ENCODE data around the gene SLC39A11. TPM values are rescaled to one million over a fixed set of nuclear protein-coding genes. Genes with fewer than 3 reads are reported as not detected.

SLC39A11 gene
- polyA plus RNA-seq, 3 donors, result 16.6 to 27.9 (median 26.6) TPM

DNA sequence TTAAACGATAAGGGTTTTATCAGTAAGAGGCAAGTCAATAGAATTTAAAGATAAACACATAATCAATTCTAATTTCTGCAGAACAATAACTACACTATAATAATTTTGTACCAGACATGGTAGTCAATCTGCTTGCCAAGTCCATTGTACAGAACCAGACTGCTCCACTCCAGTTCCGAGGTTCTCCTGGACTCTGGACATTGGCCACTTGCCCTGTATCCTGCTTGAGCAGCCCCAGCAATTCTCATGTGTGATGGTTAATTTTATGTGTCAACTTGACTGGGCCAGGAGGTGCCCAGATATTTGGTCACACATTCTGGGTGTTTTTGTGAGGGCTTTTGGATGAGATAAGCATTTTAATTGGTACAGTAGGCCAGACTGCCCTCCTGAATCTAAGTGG, 384.6 kb downstream of the SLC39A11 start:
- Histone ChIP-seq H3K9me3 (replicated peaks in 1 of 2; ENCODE audit: control insufficient read depth in 1 of 2, insufficient read depth in 1 of 2, low read length in 2 of 2) (peaks cover 0 to 12% of the 10 kb centered on the region in 2 donors), H3K27ac (ENCODE audit: low read depth in 1 of 2, low read length in 2 of 2) (no peak overlapping the region), H3K4me1 (ENCODE audit: control insufficient read depth in 1 of 2, insufficient read depth in 2 of 2, low read length in 2 of 2) (peaks cover 10 to 18% of the 10 kb centered on the region in 2 donors), H3K4me2 (replicated peaks; ENCODE audit: extremely low read depth, low read length, poor library complexity, severe bottlenecking) (no peak overlapping the region), H3K4me3 (replicated peaks in 1 of 3; ENCODE audit: low read depth in 2 of 3, low read length in 3 of 3) (no peak overlapping the region), H3K9ac (ENCODE audit: insufficient read depth, low read length, poor library complexity, severe bottlenecking) (no peak overlapping the region), H3K36me3 (replicated peaks in 1 of 2; ENCODE audit: control insufficient read depth in 1 of 2, insufficient read depth in 2 of 2, low read length in 2 of 2) (peaks cover 4 to 36% of the 10 kb centered on the region in 2 donors), H3K27me3 (ENCODE audit: control insufficient read depth in 2 of 2, insufficient read depth in 2 of 2, low read length in 2 of 2) (no peaks in the 10 kb centered on the region), H2AFZ (ENCODE audit: insufficient read depth, low read depth, low read length, poor library complexity, severe bottlenecking) (no peak overlapping the region), H4K20me1 (ENCODE audit: insufficient read depth, low read length) (no peaks in the 10 kb centered on the region), H3K79me2 (ENCODE audit: insufficient read depth, low read length) (no peaks in the 10 kb centered on the region)
- Mint-ChIP-seq H3K4me3 (no peak overlapping the region), H3K27me3 (ENCODE audit: low read depth in 3 of 3) (no peaks in the 10 kb centered on the region), H3K4me1 (peaks cover 15% of the 10 kb centered on the region), H3K9me3 (peaks cover 4 to 15% (median 12%) of the 10 kb centered on the region in 7 donors), H3K27ac (no peak overlapping the region), H3K36me3 (peaks cover 45 to 53% of the 10 kb centered on the region in 2 donors)
- intact Hi-C loops (cut with micrococcal nuclease), result no loop called here
- no peak for DNase-seq
- TF ChIP-seq, protein P1, sequence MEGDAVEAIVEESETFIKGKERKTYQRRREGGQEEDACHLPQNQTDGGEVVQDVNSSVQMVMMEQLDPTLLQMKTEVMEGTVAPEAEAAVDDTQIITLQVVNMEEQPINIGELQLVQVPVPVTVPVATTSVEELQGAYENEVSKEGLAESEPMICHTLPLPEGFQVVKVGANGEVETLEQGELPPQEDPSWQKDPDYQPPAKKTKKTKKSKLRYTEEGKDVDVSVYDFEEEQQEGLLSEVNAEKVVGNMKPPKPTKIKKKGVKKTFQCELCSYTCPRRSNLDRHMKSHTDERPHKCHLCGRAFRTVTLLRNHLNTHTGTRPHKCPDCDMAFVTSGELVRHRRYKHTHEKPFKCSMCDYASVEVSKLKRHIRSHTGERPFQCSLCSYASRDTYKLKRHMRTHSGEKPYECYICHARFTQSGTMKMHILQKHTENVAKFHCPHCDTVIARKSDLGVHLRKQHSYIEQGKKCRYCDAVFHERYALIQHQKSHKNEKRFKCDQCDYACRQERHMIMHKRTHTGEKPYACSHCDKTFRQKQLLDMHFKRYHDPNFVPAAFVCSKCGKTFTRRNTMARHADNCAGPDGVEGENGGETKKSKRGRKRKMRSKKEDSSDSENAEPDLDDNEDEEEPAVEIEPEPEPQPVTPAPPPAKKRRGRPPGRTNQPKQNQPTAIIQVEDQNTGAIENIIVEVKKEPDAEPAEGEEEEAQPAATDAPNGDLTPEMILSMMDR (IDR thresholded peaks at IDR 0.05), result no peak
- WGBS (ENCODE audit: insufficient coverage), result 100% methylated on average over 1 of the region's 2 CpGs

DNA sequence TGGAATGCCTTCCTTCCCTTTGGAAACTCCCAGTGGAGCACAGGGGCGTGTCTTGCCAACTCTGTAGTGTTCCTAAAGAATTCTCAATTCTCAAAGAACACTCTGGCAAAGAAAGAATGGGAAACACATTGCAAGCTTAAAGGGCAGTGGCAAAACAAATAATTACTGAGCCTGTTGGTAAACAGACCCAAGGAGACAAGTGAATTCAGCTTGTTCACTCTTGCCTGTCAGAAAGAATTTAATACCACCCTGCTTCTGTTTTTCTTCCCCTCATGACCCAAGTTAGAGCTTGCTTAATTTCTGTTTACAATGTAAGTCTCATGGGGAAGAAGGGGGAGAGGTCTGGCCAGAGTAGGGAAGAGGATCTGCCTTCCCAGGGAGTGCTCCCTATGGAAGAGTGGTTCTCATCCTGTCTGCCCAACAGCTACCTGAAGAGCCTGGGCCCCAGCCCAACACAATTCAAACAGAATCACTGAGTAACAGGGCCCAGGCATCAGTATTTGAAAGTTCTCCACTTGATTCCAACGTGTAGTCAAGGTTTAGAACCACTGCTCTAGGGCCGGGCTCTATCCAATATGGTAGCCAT, 386.0 kb downstream of the SLC39A11 start:
- intact Hi-C loops (cut with micrococcal nuclease), result no loop called here
- Histone ChIP-seq H3K27me3 (ENCODE audit: control insufficient read depth in 2 of 2, insufficient read depth in 2 of 2, low read length in 2 of 2) (no peaks in the 10 kb centered on the region), H3K9ac (ENCODE audit: insufficient read depth, low read length, poor library complexity, severe bottlenecking) (no peak overlapping the region), H3K4me1 (ENCODE audit: control insufficient read depth in 1 of 2, insufficient read depth in 2 of 2, low read length in 2 of 2) (peaks cover 10 to 17% of the 10 kb centered on the region in 2 donors), H4K20me1 (ENCODE audit: insufficient read depth, low read length) (no peaks in the 10 kb centered on the region), H2AFZ (ENCODE audit: insufficient read depth, low read depth, low read length, poor library complexity, severe bottlenecking) (no peak overlapping the region), H3K36me3 (replicated peaks in 1 of 2; ENCODE audit: control insufficient read depth in 1 of 2, insufficient read depth in 2 of 2, low read length in 2 of 2) (peaks cover 0 to 23% of the 10 kb centered on the region in 2 donors), H3K9me3 (replicated peaks in 1 of 2; ENCODE audit: control insufficient read depth in 1 of 2, insufficient read depth in 1 of 2, low read length in 2 of 2) (peaks cover 0 to 7% of the 10 kb centered on the region in 2 donors), H3K79me2 (ENCODE audit: insufficient read depth, low read length) (no peaks in the 10 kb centered on the region), H3K4me2 (replicated peaks; ENCODE audit: extremely low read depth, low read length, poor library complexity, severe bottlenecking) (no peak overlapping the region), H3K4me3 (replicated peaks in 1 of 3; ENCODE audit: low read depth in 2 of 3, low read length in 3 of 3) (no peak overlapping the region), H3K27ac (ENCODE audit: low read depth in 1 of 2, low read length in 2 of 2) (no peak overlapping the region)
- peaks cover 15% of the 10 kb centered on the region for H3K4me1 Mint-ChIP-seq
- H3K9me3 Mint-ChIP-seq, result peaks cover 4 to 13% (median 6%) of the 10 kb centered on the region in 7 donors
- no peaks in the 10 kb centered on the region for H3K27me3 Mint-ChIP-seq (ENCODE audit: low read depth in 3 of 3)
- TF ChIP-seq, protein P1 (IDR thresholded peaks at IDR 0.05), result no peak
- 100% methylated on average over 2 of the region's 3 CpGs for WGBS (ENCODE audit: insufficient coverage)
- H3K27ac Mint-ChIP-seq, result peak overlapping the region in 1 of 7 donors; percentile 17
- peaks cover 34 to 48% of the 10 kb centered on the region in 2 donors for H3K36me3 Mint-ChIP-seq
- no peak for DNase-seq
- H3K4me3 Mint-ChIP-seq, result no peak overlapping the region
